SK-N-SH treated with all-trans-retinoic acid at 6 μM for 48 hours (cell line): ENCODE data around the gene HGS.

ENCODE experiments used
- ATAC-seq: fragments of 200-7000 bp; cut with Tn5 transposase; 3 replicates; pipeline ENCODE4 v1.9.1; 2020; ENCODE audit warnings: mild to moderate bottlenecking, moderate library complexity
- ARNTL ChIP-seq: fragments of 450-650 bp; formaldehyde crosslinking; IDR thresholded peaks from 2 replicates; pipeline ENCODE4 v1.5.0; 2020; ENCODE audit warnings: low read depth, mild to moderate bottlenecking, moderate library complexity, borderline replicate concordance
- BACH2 ChIP-seq: fragments of 250-450 bp; sonication (Bioruptor Pico); IDR thresholded peaks from 2 replicates; pipeline ENCODE4 v1.9.0; 2021; ENCODE audit warnings: mild to moderate bottlenecking, borderline replicate concordance
- CREB5 ChIP-seq: fragments of 250-450 bp; sonication (Bioruptor Pico); IDR thresholded peaks from 2 replicates; pipeline ENCODE4 v1.5.1; 2020; ENCODE audit warnings: low read depth, mild to moderate bottlenecking, moderate library complexity
- CSDC2 ChIP-seq: fragments of 250-450 bp; sonication (Bioruptor Pico); IDR thresholded peaks from 2 replicates; pipeline ENCODE4 v1.5.0; 2020; ENCODE audit warnings: mild to moderate bottlenecking, moderate library complexity
- CSRNP3 ChIP-seq: fragments of 250-450 bp; sonication (Bioruptor Pico); IDR thresholded peaks from 2 replicates; pipeline ENCODE4 v1.5.1; 2021; ENCODE audit warnings: mild to moderate bottlenecking, moderate library complexity
- ESRRG ChIP-seq: fragments of 250-450 bp; sonication (Bioruptor Pico); IDR thresholded peaks from 2 replicates; pipeline ENCODE4 v1.6.1; 2021; ENCODE audit warnings: mild to moderate bottlenecking
- GLIS3 ChIP-seq: fragments of 250-450 bp; sonication (Bioruptor Pico); IDR thresholded peaks from 2 replicates; pipeline ENCODE4 v1.5.0; 2020; ENCODE audit warnings: mild to moderate bottlenecking, moderate library complexity
- ISL1 ChIP-seq: fragments of 250-450 bp; sonication (Bioruptor Pico); IDR thresholded peaks from 2 replicates; pipeline ENCODE4 v2.1.2; 2022; ENCODE audit warnings: mild to moderate bottlenecking, moderate library complexity
- OSR1 ChIP-seq: fragments of 250-450 bp; sonication (Bioruptor Pico); IDR thresholded peaks from 2 replicates; pipeline ENCODE4 v1.8.0; 2022; ENCODE audit warnings: moderate library complexity, mild to moderate bottlenecking, inconsistent platforms
- PATZ1 ChIP-seq: fragments of 250-450 bp; sonication (Bioruptor Pico); IDR thresholded peaks from 2 replicates; pipeline ENCODE4 v1.8.0; 2020; ENCODE audit warnings: mild to moderate bottlenecking, moderate library complexity, borderline replicate concordance
- PPARA ChIP-seq: fragments of 250-450 bp; sonication (Bioruptor Pico); IDR thresholded peaks from 2 replicates; pipeline ENCODE4 v1.5.0; 2020; ENCODE audit warnings: mild to moderate bottlenecking, borderline replicate concordance
- RARB ChIP-seq: fragments of 250-450 bp; sonication (Bioruptor Pico); IDR thresholded peaks from 2 replicates; pipeline ENCODE4 v1.8.0; 2021; ENCODE audit warnings: mild to moderate bottlenecking, moderate library complexity
- TCF4 ChIP-seq: fragments of 250-450 bp; sonication (Bioruptor Pico); IDR thresholded peaks from 2 replicates; pipeline ENCODE4 v1.8.0; 2021; ENCODE audit warnings: mild to moderate bottlenecking, moderate library complexity, borderline replicate concordance
- TOX ChIP-seq: fragments of 250-450 bp; sonication (Bioruptor Pico); IDR thresholded peaks from 2 replicates; pipeline ENCODE4 v1.8.0; 2021; ENCODE audit warnings: mild to moderate bottlenecking, moderate library complexity, borderline replicate concordance
- TSHZ2 ChIP-seq: fragments of 250-450 bp; sonication (Bioruptor Pico); IDR thresholded peaks from 2 replicates; pipeline ENCODE4 v1.5.0; 2020; ENCODE audit warnings: mild to moderate bottlenecking, moderate library complexity
- ZC3H10 ChIP-seq: fragments of 250-450 bp; sonication (Bioruptor Pico); IDR thresholded peaks from 2 replicates; pipeline ENCODE4 v1.5.1; 2021; ENCODE audit warnings: mild to moderate bottlenecking, moderate library complexity
- ZFP3 ChIP-seq: fragments of 250-450 bp; sonication (Bioruptor Pico); IDR thresholded peaks from 2 replicates; pipeline ENCODE4 v1.5.0; 2020; ENCODE audit warnings: mild to moderate bottlenecking, moderate library complexity
- ZFP30 ChIP-seq: fragments of 450-650 bp; formaldehyde crosslinking; IDR thresholded peaks from 2 replicates; pipeline ENCODE4 v1.5.0; 2022; ENCODE audit warnings: mild to moderate bottlenecking, moderate library complexity
- ZNF565 ChIP-seq: fragments of 450-650 bp; formaldehyde crosslinking; conservative IDR thresholded peaks from 2 replicates; pipeline ENCODE4 v1.5.0; 2020; ENCODE audit warnings: low read depth, mild to moderate bottlenecking, moderate library complexity
- ZNF70 ChIP-seq: fragments of 450-650 bp; formaldehyde crosslinking; IDR thresholded peaks from 2 replicates; pipeline ENCODE4 v1.5.0; 2020; ENCODE audit warnings: mild to moderate bottlenecking, moderate library complexity
- ZNF8 ChIP-seq: fragments of 450-650 bp; formaldehyde crosslinking; IDR thresholded peaks from 2 replicates; pipeline ENCODE4 v1.5.0; 2020; ENCODE audit warnings: mild to moderate bottlenecking, moderate library complexity

HGS gene

GRCh38 chr17:81693509-81694210, 9.8 kb downstream of the HGS start:
- ATAC-seq, result peak; percentile 3; the same call in 1 of the 3 replicates
- TF ChIP-seq TOX (CRISPR knock-in tag) (no peak), ARNTL (CRISPR knock-in tag) (no peak)

GRCh38 chr17:81694810-81695209, 11.0 kb downstream of the HGS start:
- TF ChIP-seq CREB5 (CRISPR knock-in tag) (no peak), PATZ1 (no peak), ESRRG (CRISPR knock-in tag) (no peak), ZNF70 (CRISPR knock-in tag) (no peak), ZFP30 (CRISPR knock-in tag) (no peak), ZNF8 (no peak), GLIS3 (no peak), CSRNP3 (no peak), TOX (CRISPR knock-in tag) (no peak), TCF4 (CRISPR knock-in tag) (no peak), RARB (no peak), ISL1 (CRISPR knock-in tag) (no peak), CSDC2 (CRISPR knock-in tag) (no peak)

GRCh38 chr17:81695211-81695610, 11.4 kb downstream of the HGS start:
- no peak; the same call in 2 of the 3 replicates for ATAC-seq
- TF ChIP-seq ZFP3 (CRISPR knock-in tag) (no peak), PPARA (CRISPR knock-in tag) (no peak), TSHZ2 (CRISPR knock-in tag) (no peak)

More at GRCh38 chr17:81694810-81695209, 11.0 kb downstream of the HGS start:
- ATAC-seq, result no peak

GRCh38 chr17:81695801-81696200, 12.0 kb downstream of the HGS start:
- ATAC-seq, result no peak
- TF ChIP-seq OSR1 (CRISPR knock-in tag), result no peak
- TF ChIP-seq ZFP30 (CRISPR knock-in tag), result no peak
- no peak for TF ChIP-seq ZFP3 (CRISPR knock-in tag)

GRCh38 chr17:81696218-81696941, 12.6 kb downstream of the HGS start:
- ATAC-seq, result no peak; the same call in 2 of the 3 replicates
- TF ChIP-seq CSRNP3 (no peak), ZFP30 (CRISPR knock-in tag) (no peak), ISL1 (CRISPR knock-in tag) (no peak), ESRRG (CRISPR knock-in tag) (no peak), ZNF565 (CRISPR knock-in tag) (no peak), ZC3H10 (CRISPR knock-in tag) (no peak), PATZ1 (no peak), ZNF8 (no peak), BACH2 (CRISPR knock-in tag) (no peak), ZFP3 (CRISPR knock-in tag) (no peak), ARNTL (CRISPR knock-in tag) (no peak), ZNF70 (CRISPR knock-in tag) (no peak)
